Duodenal mucosa (tissue), 2 donors: ENCODE results near the gene SCUBE2.

Source experiments
- H3K27ac ChIP-seq: one replicate; pipeline ENCODE4 v1.7.0; 2013; ENCODE audit warnings: low read depth, low read length
- H3K27me3 ChIP-seq, 2 donors: one replicate each; pipeline ENCODE4 v1.7.0; 2013; ENCODE audit warnings: low read length in 2 of 2, control low read depth in 1 of 2; ENCODE audit not compliant: insufficient read depth in 2 of 2, control insufficient read depth in 1 of 2
- H3K36me3 ChIP-seq, 2 donors: one replicate each; pipeline ENCODE4 v1.7.0; 2013; ENCODE audit warnings: low read length in 2 of 2, control low read depth in 1 of 2; ENCODE audit not compliant: insufficient read depth in 2 of 2, control insufficient read depth in 1 of 2
- H3K4me1 ChIP-seq, 2 donors: one replicate each; pipeline ENCODE4 v1.7.0; 2013; ENCODE audit warnings: low read length in 2 of 2, control low read depth in 1 of 2; ENCODE audit not compliant: insufficient read depth in 2 of 2, control insufficient read depth in 1 of 2
- H3K4me3 ChIP-seq, 2 donors: one replicate each; pipeline ENCODE4 v1.7.0; 2013; ENCODE audit warnings: low read length in 2 of 2, low read depth in 1 of 2
- H3K9ac ChIP-seq, 2 donors: one replicate each; pipeline ENCODE4 v1.7.0; 2013; ENCODE audit warnings: low read length in 2 of 2, low read depth in 1 of 2
- H3K9me3 ChIP-seq, 2 donors: one replicate each; pipeline ENCODE4 v1.7.0; 2013; ENCODE audit warnings: low read length in 2 of 2, control low read depth in 1 of 2; ENCODE audit not compliant: control insufficient read depth in 1 of 2

Gene SCUBE2

DNA sequence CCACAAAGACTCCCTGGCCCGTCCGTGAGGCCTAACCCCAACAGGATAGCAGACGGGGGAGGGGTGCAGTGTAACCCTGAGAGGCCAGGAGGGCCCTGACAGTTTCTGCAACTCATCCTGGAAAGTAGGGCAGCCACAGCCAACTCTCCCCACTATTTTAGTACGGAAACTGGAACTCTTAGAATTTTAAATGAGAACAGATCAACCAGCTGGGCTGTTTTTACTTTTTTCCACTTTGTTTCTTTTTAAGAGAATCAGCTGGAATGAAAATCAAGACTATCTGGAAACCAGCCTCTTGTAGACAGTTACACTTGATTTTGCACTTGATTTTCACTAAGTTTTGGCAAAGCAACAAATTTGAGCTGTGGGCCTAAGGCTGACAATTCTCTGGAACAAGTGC, 44.9 kb downstream of the SCUBE2 start:
- no peaks in the 10 kb centered on the region for H3K27me3 ChIP-seq
- H3K9ac ChIP-seq = no peak overlapping the region
- H3K4me1 ChIP-seq = peaks cover 0 to 4% of the 10 kb centered on the region in 2 donors
- H3K27ac ChIP-seq = no peak overlapping the region
- no peaks in the 10 kb centered on the region for H3K9me3 ChIP-seq
- no peaks in the 10 kb centered on the region for H3K36me3 ChIP-seq
- H3K4me3 ChIP-seq = no peak overlapping the region

GRCh38 chr11:9042488-9042887, 48.9 kb downstream of the SCUBE2 start:
- no peaks in the 10 kb centered on the region for H3K27me3 ChIP-seq
- no peak overlapping the region for H3K27ac ChIP-seq
- H3K9me3 ChIP-seq = no peaks in the 10 kb centered on the region
- no peaks in the 10 kb centered on the region for H3K36me3 ChIP-seq
- peaks cover 0 to 4% of the 10 kb centered on the region in 2 donors for H3K4me1 ChIP-seq
- no peak overlapping the region for H3K4me3 ChIP-seq
- H3K9ac ChIP-seq = no peak overlapping the region

GRCh38 chr11:9041747-9042146, 49.7 kb downstream of the SCUBE2 start:
- H3K36me3 ChIP-seq = no peaks in the 10 kb centered on the region
- no peaks in the 10 kb centered on the region for H3K27me3 ChIP-seq
- H3K9me3 ChIP-seq = no peaks in the 10 kb centered on the region
- no peaks in the 10 kb centered on the region for H3K4me1 ChIP-seq
- no peak overlapping the region for H3K27ac ChIP-seq
- H3K4me3 ChIP-seq = no peak overlapping the region
- no peak overlapping the region for H3K9ac ChIP-seq

GRCh38 chr11:9040410-9040809, 51.0 kb downstream of the SCUBE2 start:
- H3K27ac ChIP-seq = no peak overlapping the region
- no peaks in the 10 kb centered on the region for H3K4me1 ChIP-seq
- no peak overlapping the region for H3K9ac ChIP-seq
- no peaks in the 10 kb centered on the region for H3K27me3 ChIP-seq
- no peak overlapping the region for H3K4me3 ChIP-seq
- no peaks in the 10 kb centered on the region for H3K9me3 ChIP-seq
- H3K36me3 ChIP-seq = no peaks in the 10 kb centered on the region

GRCh38 chr11:9039863-9040262, 51.5 kb downstream of the SCUBE2 start:
- Histone ChIP-seq H3K36me3 (no peaks in the 10 kb centered on the region), H3K27ac (no peak overlapping the region), H3K4me3 (no peak overlapping the region), H3K9me3 (no peaks in the 10 kb centered on the region), H3K4me1 (no peaks in the 10 kb centered on the region), H3K9ac (no peak overlapping the region), H3K27me3 (no peaks in the 10 kb centered on the region)

GRCh38 chr11:9039198-9039597, 52.2 kb downstream of the SCUBE2 start:
- H3K27ac ChIP-seq = no peak overlapping the region
- no peaks in the 10 kb centered on the region for H3K36me3 ChIP-seq
- no peak overlapping the region for H3K9ac ChIP-seq

GRCh38 chr11:9038541-9038940, 52.9 kb downstream of the SCUBE2 start:
- Histone ChIP-seq H3K27ac (no peak overlapping the region), H3K9ac (no peak overlapping the region), H3K9me3 (no peaks in the 10 kb centered on the region), H3K4me3 (no peak overlapping the region), H3K36me3 (no peaks in the 10 kb centered on the region), H3K27me3 (no peaks in the 10 kb centered on the region), H3K4me1 (no peaks in the 10 kb centered on the region)

More at GRCh38 chr11:9039198-9039597, 52.2 kb downstream of the SCUBE2 start:
- Histone ChIP-seq H3K4me3 (no peak overlapping the region), H3K9me3 (no peaks in the 10 kb centered on the region), H3K4me1 (no peaks in the 10 kb centered on the region), H3K27me3 (no peaks in the 10 kb centered on the region)

GRCh38 chr11:9037963-9038362, 53.4 kb downstream of the SCUBE2 start:
- no peak overlapping the region for H3K9ac ChIP-seq
- H3K4me3 ChIP-seq = no peak overlapping the region
- H3K4me1 ChIP-seq = no peaks in the 10 kb centered on the region
- H3K9me3 ChIP-seq = no peaks in the 10 kb centered on the region
- H3K27me3 ChIP-seq = no peaks in the 10 kb centered on the region
- H3K27ac ChIP-seq = no peak overlapping the region
- no peaks in the 10 kb centered on the region for H3K36me3 ChIP-seq

DNA sequence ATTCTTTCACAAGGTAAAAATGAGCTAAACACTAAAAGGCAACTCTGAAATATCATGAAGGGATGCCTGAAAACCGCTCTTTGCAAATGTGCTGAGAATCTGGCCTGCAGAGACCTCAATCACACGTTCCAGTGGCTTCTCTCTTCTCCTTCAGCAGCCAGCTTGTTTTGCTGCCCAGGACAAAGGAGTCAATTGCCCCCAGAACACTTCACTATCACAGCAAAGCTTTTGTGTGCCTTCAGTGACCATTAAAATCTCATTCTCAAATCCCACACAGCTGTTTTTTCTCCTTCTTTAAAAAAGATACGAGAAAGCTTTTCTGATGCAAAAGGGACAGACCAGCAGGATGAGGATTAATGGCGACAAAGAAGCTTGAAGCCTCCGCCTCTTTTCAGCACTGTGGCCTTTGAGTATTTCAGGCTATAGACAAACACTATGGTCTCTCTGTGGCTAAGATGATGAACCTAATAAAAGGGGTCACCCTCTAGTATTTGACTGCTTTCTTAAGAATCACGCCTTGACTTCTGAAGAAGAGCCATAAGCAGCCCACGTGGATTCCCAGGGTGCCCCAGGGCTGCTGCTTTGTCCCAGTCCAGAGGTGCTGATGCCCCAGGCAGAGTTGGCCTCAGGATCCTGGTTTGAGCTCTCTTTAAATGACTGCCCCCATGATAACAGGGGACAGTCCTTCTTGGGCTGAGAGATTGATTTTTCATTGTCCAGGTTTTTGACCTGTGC, 54.2 kb downstream of the SCUBE2 start:
- Histone ChIP-seq H3K4me3 (no peak overlapping the region), H3K27me3 (no peaks in the 10 kb centered on the region), H3K4me1 (no peaks in the 10 kb centered on the region), H3K36me3 (no peaks in the 10 kb centered on the region), H3K27ac (no peak overlapping the region), H3K9me3 (no peaks in the 10 kb centered on the region), H3K9ac (no peak overlapping the region)

GRCh38 chr11:9030601-9031000, 60.8 kb downstream of the SCUBE2 start:
- Histone ChIP-seq H3K9ac (no peak overlapping the region), H3K36me3 (peaks cover 0 to 1% of the 10 kb centered on the region in 2 donors), H3K27me3 (no peaks in the 10 kb centered on the region), H3K4me1 (no peaks in the 10 kb centered on the region), H3K4me3 (no peak overlapping the region), H3K27ac (no peak overlapping the region), H3K9me3 (no peaks in the 10 kb centered on the region)
